Measurements from ENCODE around the gene PTPN6.

GRCh38 chr12:7009512-7009911 is 58.4 kb downstream of the PTPN6 start:
- TF ChIP-seq HDGF (IDR thresholded peaks at IDR 0.05; ENCODE audit: borderline replicate concordance) (no peak), FOXA1 (IDR thresholded peaks at IDR 0.05) (no peak), FOXM1 (IDR thresholded peaks at IDR 0.05; ENCODE audit: borderline replicate concordance) (no peak), BHLHE40 (IDR thresholded peaks at IDR 0.05; ENCODE audit: borderline replicate concordance) (no peak), ZNF384 (IDR thresholded peaks at IDR 0.05) (no peak)

Measured in HEK293T (cell line).